ENCODE data around the gene BHLHA15. TPM values are rescaled to one million over a fixed set of nuclear protein-coding genes. Genes with fewer than 3 reads are reported as not detected.

BHLHA15 gene
- total RNA-seq: 0.71 TPM in 1 of 2 replicates, not detected in the other

DNA sequence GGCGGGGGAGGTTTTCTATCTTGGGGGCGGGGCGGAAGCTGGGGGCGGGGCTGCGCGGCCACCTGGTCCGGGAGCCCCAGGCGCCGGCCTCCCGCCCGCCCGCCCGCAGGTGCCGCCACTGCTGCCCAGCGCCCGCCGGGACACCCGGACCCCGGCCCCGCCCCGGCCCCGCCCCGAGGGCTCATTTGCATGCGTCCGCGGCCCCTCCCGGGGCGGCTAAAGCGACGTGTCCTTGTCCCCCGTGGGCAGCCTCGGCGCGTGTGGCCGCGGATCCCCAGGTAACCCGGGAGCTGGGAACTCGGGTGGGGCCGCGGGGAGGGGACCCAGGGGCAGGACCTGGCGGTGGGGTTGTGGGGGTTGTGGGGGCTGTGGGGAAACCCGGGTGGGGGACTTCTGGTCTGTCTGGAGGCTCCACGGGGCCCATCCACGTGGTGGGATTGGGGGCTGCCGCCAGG is at the start of gene BHLHA15:
Gene BHLHA15 (plus strand): TSS at position 219 of the 455 bp plus-strand sequence. CDS start 871 bp downstream, outside the sequence.

GRCh38 chr7:98251601-98252424 is 40.6 kb downstream of the BHLHA15 start, which contains the start of gene TECPR1:
Gene TECPR1 (minus strand): TSS chr7:98252232. CDS start chr7:98246146, 6,086 bp downstream.

Other genes starting within 250 kb of the BHLHA15 start
- not detected in 2 replicates for gene OCM2, start 221.2 kb upstream of the BHLHA15 start, total RNA-seq
- gene LMTK2, start 104.6 kb upstream of the BHLHA15 start, total RNA-seq: 3.5 and 4.8 TPM in 2 replicates
- 55.8 and 72.6 TPM in 2 replicates for gene TECPR1, start 40.8 kb downstream of the BHLHA15 start, total RNA-seq
- 37.5 and 45.2 TPM in 2 replicates for gene BRI3, start 70.2 kb downstream of the BHLHA15 start, total RNA-seq
- gene BAIAP2L1, start 189.7 kb downstream of the BHLHA15 start, total RNA-seq: 0.71 and 1.2 TPM in 2 replicates

Data from myometrial cell (primary cell).